Caco-2 (cell line): ENCODE measurements around the gene TBATA. TPM values are rescaled to one million over a fixed set of nuclear protein-coding genes. Genes with fewer than 3 reads are reported as not detected.

Experiments
- BruUV-seq: library from RNA; stranded (reverse); fragments of 400-500 nt; replicated peaks from 2 replicates; lab custom pipeline; 2021; lab: Mats Ljungman, UMichigan
- CTCF ChIA-PET: fragments of 300-600 bp; sonication (Branson Sonifier 250); formaldehyde crosslinking; loops from one replicate; lab custom pipeline; 2022; ENCODE audit warnings: antibody characterized with exemption; lab: Charles Lee
- POLR2A ChIA-PET: fragments of 300-600 bp; sonication (Branson Sonifier 250); formaldehyde crosslinking; loops from one replicate; lab custom pipeline; 2022; ENCODE audit warnings: antibody characterized with exemption; lab: Charles Lee
- DNase-seq, 2 experiments: peaks; one replicate each; pipeline versions ENCODE4 v3.0.0 to v3.0.0-alpha.2; 2020 to 2022
- H3K27me3 ChIP-seq: replicated peaks from 2 replicates; pipeline ENCODE4 v1.6.0; 2011; ENCODE audit warnings: low read length; ENCODE audit not compliant: control insufficient read depth, insufficient read depth
- H3K36me3 ChIP-seq: 2 replicates; pipeline ENCODE4 v1.5.1; 2011; ENCODE audit warnings: low read length; ENCODE audit not compliant: control insufficient read depth, insufficient read depth
- H3K4me1 ChIP-seq: fragments of 250-450 bp; sonication (Bioruptor Pico); 2 replicates; pipeline ENCODE4 v1.5.1; 2020; ENCODE audit warnings: mild to moderate bottlenecking
- H3K4me3 ChIP-seq: 2 replicates; pipeline ENCODE4 v1.5.1; 2011; ENCODE audit warnings: low read depth, mild to moderate bottlenecking, control low read depth, low read length
- H3K9me3 ChIP-seq: fragments of 250-450 bp; sonication (Bioruptor Pico); 2 replicates; pipeline ENCODE4 v1.5.1; 2020; ENCODE audit warnings: mild to moderate bottlenecking, moderate library complexity
- H3K27ac Mint-ChIP-seq: one replicate; pipeline ENCODE4 v1.8.0; 2022; ENCODE audit warnings: mixed read lengths; ENCODE audit not compliant: unreplicated experiment
- H3K27me3 Mint-ChIP-seq: one replicate; pipeline ENCODE4 v1.8.0; 2022; ENCODE audit warnings: mixed read lengths; ENCODE audit not compliant: insufficient read depth, unreplicated experiment
- H3K36me3 Mint-ChIP-seq: one replicate; pipeline ENCODE4 v1.8.0; 2022; ENCODE audit warnings: mild to moderate bottlenecking, mixed read lengths; ENCODE audit not compliant: insufficient read depth, unreplicated experiment
- H3K4me1 Mint-ChIP-seq: one replicate; pipeline ENCODE4 v1.8.0; 2022; ENCODE audit warnings: low read depth, mixed read lengths; ENCODE audit not compliant: unreplicated experiment
- H3K4me3 Mint-ChIP-seq: one replicate; pipeline ENCODE4 v1.8.0; 2022; ENCODE audit warnings: mild to moderate bottlenecking, moderate library complexity, mixed read lengths; ENCODE audit not compliant: unreplicated experiment
- H3K9me3 Mint-ChIP-seq: one replicate; pipeline ENCODE4 v1.8.0; 2022; ENCODE audit warnings: mixed read lengths; ENCODE audit not compliant: unreplicated experiment
- CTCF ChIP-seq, 2 experiments: fragments of 200-600 bp in 1 of 2; IDR thresholded peaks; 1 replicate in 1 of 2; 2 replicates in 1 of 2; pipeline versions ENCODE4 v1.5.1 to v1.8.0; 2011 to 2022; ENCODE audit warnings: antibody characterized with exemption in 1 of 2, control low read depth in 1 of 2, inconsistent platforms in 1 of 2, low read depth in 1 of 2, low read length in 1 of 2, mild to moderate bottlenecking in 1 of 2, moderate library complexity in 1 of 2; ENCODE audit not compliant: insufficient read depth in 1 of 2, severe bottlenecking in 1 of 2, unreplicated experiment in 1 of 2
- intact Hi-C: fragments of 100-400 bp; cut with micrococcal nuclease; formaldehyde crosslinking; loops from one replicate; pipeline ENCODE4 v1.10.0; 2022; ENCODE audit not compliant: unreplicated experiment
- total RNA-seq: library from RNA; stranded (reverse); gene quantifications from 2 replicates; pipeline ENCODE4 v1.2.3, GENCODE V29; 2022

The TBATA gene
- total RNA-seq, 1 experiment from 2014 or later: not detected

- intact Hi-C loops: no loop called here
- peaks cover 18% of the 10 kb centered on the region for H3K27me3 Mint-ChIP-seq
- no peak for DNase-seq
- Histone ChIP-seq H3K9me3 (no peaks in the 10 kb centered on the region), H3K36me3 (no peaks in the 10 kb centered on the region), H3K4me3 (no peak overlapping the region), H3K4me1 (no peaks in the 10 kb centered on the region), H3K27me3 (peaks cover 2% of the 10 kb centered on the region; the same call in 1 of the 2 replicates)
- H3K27ac Mint-ChIP-seq: no peak overlapping the region
- H3K4me3 Mint-ChIP-seq: no peak overlapping the region
- H3K9me3 Mint-ChIP-seq: peaks cover 21% of the 10 kb centered on the region
- no peaks in the 10 kb centered on the region for H3K36me3 Mint-ChIP-seq
- BruUV-seq: no TSS peak
- no peak for TF ChIP-seq CTCF (IDR thresholded peaks at IDR 0.05; ENCODE audit: insufficient read depth in 1 of 2, low read depth in 1 of 2, low read length in 1 of 2, severe bottlenecking in 1 of 2, unreplicated experiment in 1 of 2)
- no peaks in the 10 kb centered on the region for H3K4me1 Mint-ChIP-seq
- POLR2A ChIA-PET: no interaction called here
- CTCF ChIA-PET: no interaction called here
These were observed 13.9 kb upstream of the TBATA start for GRCh38 chr10:70799124-70799523.

GRCh38 chr10:70797840-70798239 lies 12.7 kb upstream of the TBATA start:
- Mint-ChIP-seq H3K27me3 (peaks cover 18% of the 10 kb centered on the region), H3K9me3 (peaks cover 18% of the 10 kb centered on the region), H3K27ac (no peak overlapping the region), H3K4me3 (no peak overlapping the region), H3K4me1 (no peaks in the 10 kb centered on the region), H3K36me3 (no peaks in the 10 kb centered on the region)
- intact Hi-C loops: no loop called here
- Histone ChIP-seq H3K27me3 (peaks cover 2% of the 10 kb centered on the region; the same call in 1 of the 2 replicates), H3K4me3 (no peak overlapping the region), H3K4me1 (no peaks in the 10 kb centered on the region), H3K36me3 (no peaks in the 10 kb centered on the region), H3K9me3 (no peaks in the 10 kb centered on the region)
- TF ChIP-seq CTCF (IDR thresholded peaks at IDR 0.05; ENCODE audit: insufficient read depth in 1 of 2, low read depth in 1 of 2, low read length in 1 of 2, severe bottlenecking in 1 of 2, unreplicated experiment in 1 of 2): no peak
- ChIA-PET POLR2A (no interaction called here), CTCF (no interaction called here)
- no peak for DNase-seq
- no TSS peak for BruUV-seq

- Mint-ChIP-seq H3K27ac (no peak overlapping the region), H3K27me3 (peaks cover 10% of the 10 kb centered on the region), H3K4me3 (no peak overlapping the region), H3K36me3 (no peaks in the 10 kb centered on the region), H3K9me3 (peaks cover 10% of the 10 kb centered on the region), H3K4me1 (peaks cover 9% of the 10 kb centered on the region)
- intact Hi-C loops: no loop called here
- H3K4me3 ChIP-seq: no peak overlapping the region
- BruUV-seq: no TSS peak
- TF ChIP-seq CTCF (IDR thresholded peaks at IDR 0.05; ENCODE audit: insufficient read depth in 1 of 2, low read depth in 1 of 2, low read length in 1 of 2, severe bottlenecking in 1 of 2, unreplicated experiment in 1 of 2): no peak
- ChIA-PET POLR2A (no interaction called here), CTCF (no interaction called here)
- H3K4me1 ChIP-seq: no peaks in the 10 kb centered on the region; the same call in 1 of the 2 replicates
- DNase-seq: no peak
- no peaks in the 10 kb centered on the region for H3K9me3 ChIP-seq
- H3K36me3 ChIP-seq: no peaks in the 10 kb centered on the region
- H3K27me3 ChIP-seq: peaks cover 2% of the 10 kb centered on the region; the same call in 1 of the 2 replicates
These were observed 10.4 kb upstream of the TBATA start for GRCh38 chr10:70795613-70796012.
